Left ventricle myocardium inferior (tissue), 1 donor: ENCODE data around the gene BCR. TPM values are rescaled to one million over a fixed set of nuclear protein-coding genes. Genes with fewer than 3 reads are reported as not detected.

Experiments used
- DNase-seq: peaks from one replicate; pipeline ENCODE4 v3.0.0-alpha.2; 2020
- H3K27ac ChIP-seq: fragments of 200-600 bp; replicated peaks from 2 replicates; pipeline ENCODE4 v1.8.0; 2021
- H3K27me3 ChIP-seq: fragments of 200-600 bp; 2 replicates; pipeline ENCODE4 v1.8.0; 2021; ENCODE audit warnings: low read depth
- H3K36me3 ChIP-seq: fragments of 200-600 bp; 2 replicates; pipeline ENCODE4 v1.8.0; 2021
- H3K4me1 ChIP-seq: fragments of 200-600 bp; 2 replicates; pipeline ENCODE4 v1.8.0; 2021
- H3K4me3 ChIP-seq: fragments of 200-600 bp; 2 replicates; pipeline ENCODE4 v1.8.0; 2021; ENCODE audit warnings: mild to moderate bottlenecking, moderate library complexity
- H3K9me3 ChIP-seq: fragments of 200-600 bp; replicated peaks from 2 replicates; pipeline ENCODE4 v1.8.0; 2021
- intact Hi-C: fragments of 100-400 bp; cut with micrococcal nuclease; formaldehyde crosslinking; loops from one replicate; pipeline ENCODE4 v1.11.0; 2022
- total RNA-seq: library from RNA; stranded (reverse); fragmentation: NEBNext Ultra II Directional; extraction: Animal tissue kit (Norgen Biotek cat#: 25700); gene quantifications from one replicate; pipeline ENCODE4 v1.2.1, GENCODE V29; 2021
- TF ChIP-seq, protein P1 (sequence below): fragments of 200-600 bp; IDR thresholded peaks from 2 replicates; pipeline ENCODE4 v1.8.0; 2021; ENCODE audit warnings: antibody characterized with exemption, mild to moderate bottlenecking, borderline replicate concordance
- donor health status: DM: no; HTN: yes; CAD: no; lungs with severe emphysema.

BCR gene
- total RNA-seq, 1 donor from 2014 or later = 26.7 TPM

DNA sequence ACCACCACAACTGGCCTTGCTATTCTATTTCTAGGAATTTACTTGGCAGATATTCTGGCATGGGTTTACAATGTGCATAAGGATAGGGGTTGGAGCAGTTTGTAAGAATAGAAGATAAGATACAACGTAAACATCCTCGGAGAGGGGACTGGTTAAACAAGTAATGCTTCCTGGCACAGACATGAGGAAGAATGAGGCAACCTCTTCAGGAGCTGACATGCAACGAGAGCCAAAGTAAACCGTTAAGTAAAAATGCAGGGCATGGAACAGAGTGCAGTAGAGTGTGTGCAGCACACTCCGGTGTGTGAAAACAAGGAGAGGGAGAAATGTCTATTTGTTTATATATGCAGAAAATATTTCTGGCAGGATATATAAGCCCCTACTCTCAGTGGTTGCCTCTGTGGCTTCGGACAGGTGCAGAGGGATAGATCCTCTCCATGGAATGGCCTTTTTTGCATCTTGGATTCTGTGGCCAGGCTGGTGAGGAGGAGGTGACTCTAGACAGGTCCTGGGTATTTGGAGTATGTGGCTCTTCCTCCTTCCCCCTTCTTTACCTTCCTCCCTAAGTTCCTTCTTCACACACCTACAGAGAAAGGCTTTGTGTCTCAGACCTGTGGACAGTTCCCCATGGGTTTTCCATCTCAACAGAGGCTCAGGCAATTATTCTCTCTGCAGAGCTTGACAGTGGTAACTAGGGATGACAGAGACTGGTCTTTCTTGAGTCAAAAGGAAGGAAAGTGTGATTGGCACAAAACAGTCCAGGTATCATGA lies 32.5 kb upstream of the BCR start:
- intact Hi-C loops = no loop called here
- peaks cover 28% of the 10 kb centered on the region for H3K4me1 ChIP-seq
- H3K4me3 ChIP-seq = no peak overlapping the region
- H3K9me3 ChIP-seq = no peaks in the 10 kb centered on the region
- no peak for DNase-seq
- peaks cover 26% of the 10 kb centered on the region for H3K27me3 ChIP-seq
- TF ChIP-seq, protein P1, sequence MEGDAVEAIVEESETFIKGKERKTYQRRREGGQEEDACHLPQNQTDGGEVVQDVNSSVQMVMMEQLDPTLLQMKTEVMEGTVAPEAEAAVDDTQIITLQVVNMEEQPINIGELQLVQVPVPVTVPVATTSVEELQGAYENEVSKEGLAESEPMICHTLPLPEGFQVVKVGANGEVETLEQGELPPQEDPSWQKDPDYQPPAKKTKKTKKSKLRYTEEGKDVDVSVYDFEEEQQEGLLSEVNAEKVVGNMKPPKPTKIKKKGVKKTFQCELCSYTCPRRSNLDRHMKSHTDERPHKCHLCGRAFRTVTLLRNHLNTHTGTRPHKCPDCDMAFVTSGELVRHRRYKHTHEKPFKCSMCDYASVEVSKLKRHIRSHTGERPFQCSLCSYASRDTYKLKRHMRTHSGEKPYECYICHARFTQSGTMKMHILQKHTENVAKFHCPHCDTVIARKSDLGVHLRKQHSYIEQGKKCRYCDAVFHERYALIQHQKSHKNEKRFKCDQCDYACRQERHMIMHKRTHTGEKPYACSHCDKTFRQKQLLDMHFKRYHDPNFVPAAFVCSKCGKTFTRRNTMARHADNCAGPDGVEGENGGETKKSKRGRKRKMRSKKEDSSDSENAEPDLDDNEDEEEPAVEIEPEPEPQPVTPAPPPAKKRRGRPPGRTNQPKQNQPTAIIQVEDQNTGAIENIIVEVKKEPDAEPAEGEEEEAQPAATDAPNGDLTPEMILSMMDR = no peak
- H3K36me3 ChIP-seq = no peaks in the 10 kb centered on the region
- H3K27ac ChIP-seq = no peak overlapping the region

DNA sequence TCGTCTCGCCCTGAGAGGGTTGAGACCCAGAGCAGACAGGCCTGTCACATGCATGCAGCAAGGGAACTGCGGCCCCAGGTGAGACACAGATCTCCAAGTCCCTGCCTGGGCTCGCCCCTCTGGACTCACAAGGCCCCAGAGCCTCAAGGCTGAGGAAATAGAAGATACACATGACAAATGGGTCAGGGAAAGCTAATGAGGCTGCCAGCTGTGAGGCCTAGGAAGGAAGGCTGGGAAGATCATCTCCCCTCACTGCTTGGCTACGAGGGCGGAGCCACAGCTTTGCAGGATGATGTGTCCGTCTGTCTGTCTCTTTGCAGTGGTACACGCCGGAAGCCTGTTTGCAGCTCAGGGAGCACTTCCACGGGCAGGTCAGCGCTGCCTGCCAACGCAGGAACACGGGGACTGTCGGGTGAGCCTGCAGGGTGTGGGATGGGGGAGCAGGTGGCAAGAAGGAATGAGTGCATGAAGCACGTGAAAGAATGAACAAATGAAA lies 30.5 kb upstream of the BCR start:
- intact Hi-C loops = no loop called here
- DNase-seq = no peak
- TF ChIP-seq, protein P1 = no peak
- no peaks in the 10 kb centered on the region for H3K36me3 ChIP-seq
- H3K27me3 ChIP-seq = peaks cover 12% of the 10 kb centered on the region
- H3K27ac ChIP-seq = no peak overlapping the region
- no peaks in the 10 kb centered on the region for H3K9me3 ChIP-seq
- no peak overlapping the region for H3K4me3 ChIP-seq
- H3K4me1 ChIP-seq = peaks cover 24% of the 10 kb centered on the region

DNA sequence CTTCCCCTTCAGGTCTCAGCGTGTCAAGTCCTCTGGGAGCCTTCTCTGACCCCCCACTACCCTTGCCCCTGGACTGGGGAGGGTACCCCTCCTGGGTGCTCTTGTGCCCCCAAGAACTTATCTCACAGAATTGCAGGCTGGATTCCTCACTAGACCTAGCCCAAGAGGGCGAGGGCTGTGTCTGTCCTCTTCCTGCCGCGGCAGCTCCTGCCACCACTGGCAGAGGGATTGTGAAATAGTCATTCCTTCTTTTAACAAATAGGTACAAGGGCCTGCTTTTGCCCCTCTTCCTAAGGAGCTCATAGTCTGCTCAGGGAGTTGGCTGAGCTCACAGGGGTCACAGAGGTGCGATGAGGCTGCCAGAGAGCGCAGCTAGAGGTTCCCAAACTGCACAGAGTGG lies 29.5 kb upstream of the BCR start:
- Histone ChIP-seq H3K27ac (no peak overlapping the region), H3K36me3 (no peaks in the 10 kb centered on the region), H3K27me3 (peaks cover 3% of the 10 kb centered on the region), H3K4me3 (no peak overlapping the region), H3K4me1 (peaks cover 14% of the 10 kb centered on the region), H3K9me3 (no peaks in the 10 kb centered on the region)
- intact Hi-C loops = no loop called here
- TF ChIP-seq, protein P1 = no peak
- no peak for DNase-seq

DNA sequence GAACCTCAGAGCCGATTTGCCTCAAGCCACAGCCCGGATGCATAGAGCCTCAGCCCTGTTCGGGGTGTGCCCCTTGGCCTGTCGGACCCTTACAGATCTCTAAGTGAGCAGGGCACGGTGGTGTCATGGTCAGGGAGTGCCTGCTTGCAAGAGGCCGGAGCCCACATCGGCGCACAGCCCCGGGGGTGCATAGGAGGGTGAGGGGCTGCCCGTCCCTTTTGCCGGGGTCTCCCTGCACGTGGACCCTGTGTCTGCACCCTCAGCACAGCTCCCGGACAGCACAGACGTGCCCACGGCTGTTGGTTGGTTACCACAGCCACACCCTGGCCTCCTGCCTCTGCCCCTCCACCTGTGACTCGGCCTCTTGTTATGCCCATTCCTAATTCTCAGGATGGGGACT lies 28.5 kb upstream of the BCR start:
- Histone ChIP-seq H3K36me3 (no peaks in the 10 kb centered on the region), H3K4me1 (peaks cover 8% of the 10 kb centered on the region), H3K27ac (no peak overlapping the region), H3K9me3 (no peaks in the 10 kb centered on the region), H3K27me3 (peaks cover 11% of the 10 kb centered on the region), H3K4me3 (no peak overlapping the region)
- intact Hi-C loops = no loop called here
- TF ChIP-seq, protein P1 = no peak
- no peak for DNase-seq

DNA sequence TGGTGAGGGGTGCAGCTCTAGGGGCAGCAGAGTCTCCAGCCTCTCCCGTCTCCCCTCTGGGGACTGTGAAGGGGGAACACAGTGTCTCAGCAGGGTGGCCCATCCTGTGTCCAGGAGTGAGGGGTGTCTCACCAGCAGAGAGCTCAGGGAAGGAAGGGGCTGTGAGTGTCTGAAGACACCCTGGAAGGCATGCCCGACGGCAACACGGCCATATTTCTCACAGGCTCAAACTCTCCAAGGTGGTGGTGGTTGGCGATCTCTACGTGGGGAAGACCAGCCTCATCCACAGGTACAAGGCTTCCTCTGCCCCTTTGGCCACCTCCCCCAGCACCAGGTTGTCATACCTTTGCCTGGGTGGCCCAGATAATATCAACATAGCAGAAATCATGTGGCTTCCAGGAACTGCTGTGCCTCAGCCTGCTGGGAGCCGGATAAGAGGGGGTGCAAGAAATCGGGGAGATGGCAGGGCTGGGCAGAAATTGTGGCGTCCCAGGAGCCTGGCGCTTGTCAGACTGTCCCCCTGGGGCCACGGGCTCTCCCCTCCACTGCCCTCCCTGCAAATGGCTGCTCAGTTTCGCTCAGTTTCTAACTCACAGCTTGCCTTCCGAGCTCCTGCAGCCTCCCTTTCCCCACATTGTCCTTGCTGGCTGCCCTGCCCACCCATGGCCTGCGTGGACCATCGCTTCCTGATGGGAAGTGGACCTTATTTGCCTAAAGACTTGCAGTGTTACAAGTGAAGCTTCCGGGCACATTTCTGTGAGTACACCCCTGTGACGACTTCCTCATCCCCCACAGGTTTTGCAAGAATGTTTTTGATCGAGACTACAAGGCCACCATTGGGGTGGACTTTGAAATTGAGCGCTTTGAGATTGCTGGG lies 27.8 kb upstream of the BCR start:
- no peaks in the 10 kb centered on the region for H3K36me3 ChIP-seq
- peaks cover 8% of the 10 kb centered on the region for H3K4me1 ChIP-seq
- TF ChIP-seq, protein P1 = no peak
- intact Hi-C loops = no loop called here
- no peak for DNase-seq
- no peaks in the 10 kb centered on the region for H3K9me3 ChIP-seq
- no peak overlapping the region for H3K27ac ChIP-seq
- H3K4me3 ChIP-seq = no peak overlapping the region
- H3K27me3 ChIP-seq = peaks cover 16% of the 10 kb centered on the region
